Loucy (cell line): ENCODE measurements around the gene CPXM2.

Source experiments
- H2AFZ ChIP-seq: fragments of 200-600 bp; sonication (generic); 2 replicates; pipeline ENCODE4 v1.6.0; 2016; ENCODE audit warnings: antibody characterized with exemption, mild to moderate bottlenecking, low read length, moderate library complexity
- H3F3A ChIP-seq: fragments of 200-600 bp; 2 replicates; pipeline ENCODE4 v1.6.0; 2016; ENCODE audit warnings: antibody characterized with exemption, low read depth, mild to moderate bottlenecking
- H3K27me3 ChIP-seq: fragments of 200-600 bp; sonication (generic); 2 replicates; pipeline ENCODE4 v1.6.1; 2014; ENCODE audit warnings: low read length, mild to moderate bottlenecking; ENCODE audit not compliant: insufficient read depth, poor library complexity, severe bottlenecking
- H3K36me3 ChIP-seq: fragments of 200-600 bp; sonication (generic); 2 replicates; pipeline ENCODE4 v1.6.1; 2016; ENCODE audit warnings: low read length; ENCODE audit not compliant: insufficient read depth
- H3K4me1 ChIP-seq: fragments of 200-600 bp; sonication (generic); 2 replicates; pipeline ENCODE4 v1.5.1; 2014; ENCODE audit warnings: low read length, mild to moderate bottlenecking; ENCODE audit not compliant: insufficient read depth, poor library complexity, severe bottlenecking
- H3K4me2 ChIP-seq: fragments of 200-600 bp; sonication (generic); 2 replicates; pipeline ENCODE4 v1.6.0; 2014; ENCODE audit warnings: antibody characterized with exemption, low read length, low read depth, mild to moderate bottlenecking; ENCODE audit not compliant: poor library complexity, severe bottlenecking
- H3K4me3 ChIP-seq: fragments of 200-600 bp; sonication (generic); 2 replicates; pipeline ENCODE4 v1.5.1; 2014; ENCODE audit warnings: low read length, mild to moderate bottlenecking, mixed read lengths; ENCODE audit not compliant: poor library complexity, severe bottlenecking
- H3K79me2 ChIP-seq: fragments of 200-600 bp; sonication (generic); 2 replicates; pipeline ENCODE4 v1.6.1; 2014; ENCODE audit warnings: low read length; ENCODE audit not compliant: insufficient read depth
- H3K9ac ChIP-seq: fragments of 200-600 bp; sonication (generic); 2 replicates; pipeline ENCODE4 v1.6.0; 2014; ENCODE audit warnings: mild to moderate bottlenecking, low read depth, low read length, moderate library complexity; ENCODE audit not compliant: poor library complexity, severe bottlenecking
- H3K9me2 ChIP-seq: fragments of 200-600 bp; sonication (generic); replicated peaks from 2 replicates; pipeline ENCODE4 v1.6.1; 2016; ENCODE audit warnings: low read depth, low read length, mixed read lengths
- H3K9me3 ChIP-seq: fragments of 200-600 bp; sonication (generic); 2 replicates; pipeline ENCODE4 v1.6.1; 2014; ENCODE audit warnings: mild to moderate bottlenecking, antibody characterized with exemption, low read length, low read depth; ENCODE audit not compliant: insufficient read depth
- H4K20me1 ChIP-seq: fragments of 200-600 bp; sonication (generic); 2 replicates; pipeline ENCODE4 v1.6.0; 2014; ENCODE audit warnings: antibody characterized with exemption, low read length, mild to moderate bottlenecking; ENCODE audit not compliant: insufficient read depth, poor library complexity, severe bottlenecking
- EZH2phosphoT487 ChIP-seq: fragments of 200-600 bp; IDR thresholded peaks from 2 replicates; pipeline ENCODE4 v1.6.1; 2018; ENCODE audit warnings: antibody characterized with exemption, mild to moderate bottlenecking, moderate library complexity, borderline replicate concordance
- TF ChIP-seq, protein P1 (sequence below): fragments of 200-600 bp; sonication (generic); conservative IDR thresholded peaks from 2 replicates; pipeline ENCODE4 v1.5.1; 2014; ENCODE audit warnings: mild to moderate bottlenecking, antibody characterized with exemption, low read length

Gene CPXM2

DNA sequence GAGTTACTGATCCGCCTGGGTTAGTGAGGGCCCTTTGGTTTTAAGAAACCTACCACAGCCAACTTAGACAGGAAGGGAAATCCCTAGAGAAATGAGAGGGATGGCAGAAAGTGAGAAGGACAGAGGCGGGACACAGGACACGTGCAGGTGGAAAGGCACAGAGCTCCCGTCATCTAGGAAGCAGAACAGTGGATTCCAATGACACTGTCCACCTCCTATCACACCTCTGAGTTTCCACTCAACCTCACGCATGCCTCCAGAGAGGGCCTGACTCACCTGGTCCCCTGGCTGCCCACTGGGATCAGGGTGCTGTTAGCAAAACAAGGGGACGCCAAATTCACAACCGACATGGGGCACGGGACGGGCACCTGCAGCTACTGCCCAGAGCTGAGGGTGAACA is 26.3 kb downstream of the CPXM2 start:
- H3K27me3 ChIP-seq, result no peaks in the 10 kb centered on the region
- peaks cover 8% of the 10 kb centered on the region; the same call in 1 of the 2 replicates for H3K9me3 ChIP-seq
- H3K9me2 ChIP-seq, result no peaks in the 10 kb centered on the region
- no peaks in the 10 kb centered on the region for H3K36me3 ChIP-seq
- H3K4me1 ChIP-seq, result no peaks in the 10 kb centered on the region
- no peaks in the 10 kb centered on the region for H3K79me2 ChIP-seq
- no peaks in the 10 kb centered on the region for H3F3A ChIP-seq
- no peak overlapping the region for H2AFZ ChIP-seq
- no peak overlapping the region for H3K4me3 ChIP-seq
- no peak for TF ChIP-seq EZH2phosphoT487
- TF ChIP-seq, protein P1, sequence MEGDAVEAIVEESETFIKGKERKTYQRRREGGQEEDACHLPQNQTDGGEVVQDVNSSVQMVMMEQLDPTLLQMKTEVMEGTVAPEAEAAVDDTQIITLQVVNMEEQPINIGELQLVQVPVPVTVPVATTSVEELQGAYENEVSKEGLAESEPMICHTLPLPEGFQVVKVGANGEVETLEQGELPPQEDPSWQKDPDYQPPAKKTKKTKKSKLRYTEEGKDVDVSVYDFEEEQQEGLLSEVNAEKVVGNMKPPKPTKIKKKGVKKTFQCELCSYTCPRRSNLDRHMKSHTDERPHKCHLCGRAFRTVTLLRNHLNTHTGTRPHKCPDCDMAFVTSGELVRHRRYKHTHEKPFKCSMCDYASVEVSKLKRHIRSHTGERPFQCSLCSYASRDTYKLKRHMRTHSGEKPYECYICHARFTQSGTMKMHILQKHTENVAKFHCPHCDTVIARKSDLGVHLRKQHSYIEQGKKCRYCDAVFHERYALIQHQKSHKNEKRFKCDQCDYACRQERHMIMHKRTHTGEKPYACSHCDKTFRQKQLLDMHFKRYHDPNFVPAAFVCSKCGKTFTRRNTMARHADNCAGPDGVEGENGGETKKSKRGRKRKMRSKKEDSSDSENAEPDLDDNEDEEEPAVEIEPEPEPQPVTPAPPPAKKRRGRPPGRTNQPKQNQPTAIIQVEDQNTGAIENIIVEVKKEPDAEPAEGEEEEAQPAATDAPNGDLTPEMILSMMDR, result no peak
- no peaks in the 10 kb centered on the region for H4K20me1 ChIP-seq
- H3K4me2 ChIP-seq, result no peak overlapping the region
- no peak overlapping the region for H3K9ac ChIP-seq

DNA sequence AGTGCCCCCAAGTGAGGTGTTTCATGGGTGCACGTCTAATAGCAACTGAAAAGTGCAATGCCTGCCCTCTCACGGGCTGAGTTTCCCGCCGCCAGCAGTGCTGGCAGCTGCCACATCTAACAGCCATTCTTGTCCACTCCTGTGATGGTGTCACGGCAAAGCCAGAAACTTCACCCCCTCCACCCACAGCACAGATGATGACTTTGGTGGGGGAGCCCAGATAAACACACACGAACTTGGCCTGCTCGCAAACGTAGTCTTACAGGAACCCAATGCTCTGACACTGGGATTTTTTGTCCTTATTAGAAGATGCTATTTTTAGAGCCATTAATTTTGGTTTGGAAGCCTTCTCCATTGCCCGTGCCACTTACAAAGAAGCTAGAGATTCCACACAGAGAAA is 26.7 kb downstream of the CPXM2 start:
- no peak overlapping the region for H3K4me2 ChIP-seq
- H3K9ac ChIP-seq, result no peak overlapping the region
- no peaks in the 10 kb centered on the region for H3K4me1 ChIP-seq
- no peaks in the 10 kb centered on the region for H3K27me3 ChIP-seq
- H3K9me3 ChIP-seq, result peaks cover 8% of the 10 kb centered on the region; the same call in 1 of the 2 replicates
- no peaks in the 10 kb centered on the region for H3K79me2 ChIP-seq
- H4K20me1 ChIP-seq, result no peaks in the 10 kb centered on the region
- TF ChIP-seq EZH2phosphoT487, result no peak
- TF ChIP-seq, protein P1, result no peak
- H3K4me3 ChIP-seq, result no peak overlapping the region
- no peaks in the 10 kb centered on the region for H3F3A ChIP-seq
- no peaks in the 10 kb centered on the region for H3K36me3 ChIP-seq
- no peak overlapping the region for H2AFZ ChIP-seq
- H3K9me2 ChIP-seq, result no peaks in the 10 kb centered on the region

DNA sequence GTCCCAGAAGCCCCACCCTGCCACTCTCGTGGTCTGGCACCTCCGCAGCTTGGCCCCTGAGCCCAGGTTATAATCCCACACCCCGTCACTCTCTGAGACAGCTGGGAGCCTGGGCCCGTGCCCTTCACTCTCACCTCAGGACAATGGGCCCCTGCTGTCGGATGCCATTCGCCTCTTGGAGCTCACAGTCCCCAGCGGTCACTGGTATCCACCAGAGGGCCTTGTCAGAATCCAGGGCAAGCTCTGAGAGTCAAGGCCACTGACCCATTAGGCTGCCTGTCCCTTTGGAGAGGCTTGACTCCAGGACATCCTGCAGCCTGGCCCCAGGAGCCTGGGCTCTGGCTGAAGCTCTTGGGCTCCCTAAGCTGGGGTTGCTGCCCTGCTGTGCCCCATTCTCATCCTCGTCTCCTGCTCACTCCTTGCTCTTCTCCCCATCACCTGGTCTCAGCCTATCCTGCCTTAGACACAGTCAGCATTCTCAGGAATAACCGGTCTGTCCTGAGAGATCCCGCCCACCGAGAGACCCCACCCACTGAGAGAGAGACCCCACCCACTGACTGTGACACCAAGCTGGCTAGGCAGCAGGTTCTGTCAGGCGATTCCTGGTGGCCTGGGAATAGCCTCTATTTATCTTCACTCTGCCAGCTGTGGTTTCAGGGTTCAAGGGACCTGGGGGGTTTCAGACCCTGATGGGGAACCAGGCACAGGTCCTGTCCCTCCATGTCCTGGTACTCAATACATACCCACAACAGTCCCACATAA is 27.7 kb downstream of the CPXM2 start:
- Histone ChIP-seq H3K9me2 (no peaks in the 10 kb centered on the region), H3K4me1 (no peaks in the 10 kb centered on the region), H3K9ac (no peak overlapping the region), H4K20me1 (no peaks in the 10 kb centered on the region), H3K27me3 (no peaks in the 10 kb centered on the region), H3K79me2 (no peaks in the 10 kb centered on the region), H2AFZ (no peak overlapping the region), H3K4me3 (no peak overlapping the region), H3F3A (no peaks in the 10 kb centered on the region), H3K36me3 (no peaks in the 10 kb centered on the region), H3K4me2 (no peak overlapping the region), H3K9me3 (peaks cover 8% of the 10 kb centered on the region; the same call in 1 of the 2 replicates)
- TF ChIP-seq, protein P1, result no peak
- TF ChIP-seq EZH2phosphoT487, result no peak
